ENCODE measurements around the gene ZNF587B. TPM values are rescaled to one million over a fixed set of nuclear protein-coding genes. Genes with fewer than 3 reads are reported as not detected.

The ZNF587B gene
- total RNA-seq, 2 donors from 2014 or later: 19.2 to 43.2 TPM

Other genes starting within 250 kb of the ZNF587B start
- 1 to 10 TPM; 4.8 to 5.5 TPM for gene ZIK1, start 246.2 kb upstream of the ZNF587B start, total RNA-seq
- gene ZNF530, start 230.4 kb upstream of the ZNF587B start, total RNA-seq: 1 to 10 TPM; 4.7 to 9.8 TPM
- 10 to 100 TPM; 11.3 to 11.6 TPM for gene ZNF134, start 216.1 kb upstream of the ZNF587B start, total RNA-seq
- 10 to 100 TPM in 1 of 2 donors, 1 to 10 TPM in 1; 9.9 to 12.4 TPM for gene ZNF211, start 197.1 kb upstream of the ZNF587B start, total RNA-seq
- gene ZSCAN4, start 161.4 kb upstream of the ZNF587B start, total RNA-seq: not detected
- 10 to 100 TPM in 1 of 2 donors, 1 to 10 TPM in 1; 6.6 to 13.5 TPM for gene ZNF551, start 148.3 kb upstream of the ZNF587B start, total RNA-seq
- gene ZNF154, start 121.1 kb upstream of the ZNF587B start, total RNA-seq: 1 to 10 TPM in 1 of 2 donors, under 1 TPM in 1; 0.81 to 1.3 TPM
- 1 to 10 TPM; 5.7 to 9.0 TPM for gene ZNF671, start 102.7 kb upstream of the ZNF587B start, total RNA-seq
- 10 to 100 TPM in 1 of 2 donors, 1 to 10 TPM in 1; 5.7 to 13.1 TPM for gene ZNF776, start 83.5 kb upstream of the ZNF587B start, total RNA-seq
- 10 to 100 TPM; 19.4 to 20.1 TPM for gene ZNF586, start 60.6 kb upstream of the ZNF587B start, total RNA-seq
- 10 to 100 TPM in 1 of 2 donors, 1 to 10 TPM in 1; 6.8 to 10.9 TPM for gene ZNF552, start 15.4 kb upstream of the ZNF587B start, total RNA-seq
- gene ZNF587, start 19.6 kb downstream of the ZNF587B start, total RNA-seq: 10 to 100 TPM; 34.5 to 72.5 TPM
- gene ZNF814, start 58.7 kb downstream of the ZNF587B start, total RNA-seq: 10 to 100 TPM; 18.9 to 22.4 TPM
- 10 to 100 TPM; 19.8 to 26.6 TPM for gene ZNF417, start 86.3 kb downstream of the ZNF587B start, total RNA-seq
- gene ZNF418, start 105.1 kb downstream of the ZNF587B start, total RNA-seq: 1 to 10 TPM; 1.9 to 3.4 TPM
- 1 to 10 TPM; 2.7 to 6.9 TPM for gene ZNF256, start 117.4 kb downstream of the ZNF587B start, total RNA-seq
- gene C19orf18, start 144.2 kb downstream of the ZNF587B start, total RNA-seq: under 1 TPM in 1 of 2 donors, not detected in 1; 0.74 TPM
- 1 to 10 TPM; 8.8 to 8.9 TPM for gene ZNF606, start 172.5 kb downstream of the ZNF587B start, total RNA-seq
- gene ZSCAN1, start 203.7 kb downstream of the ZNF587B start, total RNA-seq: not detected
- 1 to 10 TPM in 1 of 2 donors, under 1 TPM in 1; 0.20 to 1.4 TPM for gene ZNF135, start 229.0 kb downstream of the ZNF587B start, total RNA-seq

Measured in natural killer cell treated with Interleukin-12 subunit alpha and Interleukin-12 subunit beta and Interleukin-15 and Interleukin-18, amount 100 ng/mL, for 72 hours (primary cell).